HepG2 (cell line): ENCODE data around the gene MLANA. TPM values are rescaled to one million over a fixed set of nuclear protein-coding genes. Genes with fewer than 3 reads are reported as not detected.
A peak's percentile ranks its signal among the peaks of the same experiment; 100 is the strongest.

Experiments used
- ATAC-seq: fragments of 200-7000 bp; cut with Tn5 transposase; 3 replicates; pipeline ENCODE4 v1.9.1; 2020; ENCODE audit warnings: mild to moderate bottlenecking, moderate library complexity
- BruUV-seq: library from RNA; stranded (reverse); fragments of 400-500 nt; replicated peaks from 2 replicates; lab custom pipeline; 2021; lab: Mats Ljungman, UMichigan
- CTCF ChIA-PET: fragments of 300-600 bp; formaldehyde crosslinking; extraction: SDS; loops from one replicate; lab custom pipeline; 2021; ENCODE audit warnings: low total read pairs, inconsistent platforms, low intra/inter-chr PET ratio; lab: Yijun Ruan, JAX
- POLR2A ChIA-PET: fragments of 350-600 bp; sonication (Branson Sonifier 250); formaldehyde crosslinking; loops from one replicate; lab custom pipeline; 2020; ENCODE audit warnings: antibody characterized with exemption, inconsistent platforms; lab: Yijun Ruan, JAX
- DNase-seq: peaks from one replicate; pipeline ENCODE4 v3.0.0-alpha.2; 2015; ENCODE audit warnings: low spot score
- FAIRE-seq: peaks from 3 replicates; lab custom pipeline; 2011; peaks lifted over from hg19 to GRCh38; lab: Jason Lieb, UNC
- H2AFZ ChIP-seq: one replicate; pipeline ENCODE4 v1.6.1; 2011; ENCODE audit warnings: low read length, inconsistent platforms
- H3K27ac ChIP-seq: fragments of 300-600 bp; 3 replicates; pipeline ENCODE4 v1.8.0; 2011; ENCODE audit warnings: mixed run types, mild to moderate bottlenecking, mixed read lengths, low read length, inconsistent platforms; ENCODE audit not compliant: insufficient read depth; ENCODE audit errors: extremely low read length
- H3K27me3 ChIP-seq, 2 experiments: fragments of 200-600 bp in 1 of 2; 2 replicates in 1 of 2; 3 replicates in 1 of 2; pipeline versions ENCODE4 v1.6.0 to v1.8.0; 2011; ENCODE audit warnings: low read length in 2 of 2, mild to moderate bottlenecking in 2 of 2, moderate library complexity in 2 of 2, inconsistent platforms in 1 of 2; ENCODE audit not compliant: insufficient read depth in 2 of 2, control insufficient read depth in 1 of 2
- H3K36me3 ChIP-seq, 2 experiments: fragments of 200-600 bp in 1 of 2; replicated peaks in 1 of 2; 2 replicates in 1 of 2; 3 replicates in 1 of 2; pipeline versions ENCODE4 v1.5.1 to v1.8.0; 2011; ENCODE audit warnings: low read length in 2 of 2, inconsistent platforms in 1 of 2; ENCODE audit not compliant: insufficient read depth in 2 of 2, control insufficient read depth in 1 of 2
- H3K4me1 ChIP-seq: 2 replicates; pipeline ENCODE4 v1.5.1; 2012; ENCODE audit warnings: low read length, inconsistent platforms; ENCODE audit not compliant: insufficient read depth
- H3K4me2 ChIP-seq: 2 replicates; pipeline ENCODE4 v1.6.0; 2011; ENCODE audit warnings: low read depth, low read length, inconsistent platforms
- H3K4me3 ChIP-seq, 3 experiments: fragments of 200-600 bp in 1 of 3; sonication (generic), shearing (Covaris generic) in 1 of 3; replicated peaks in 1 of 3; 2 replicates each; pipeline ENCODE4 v1.5.1; 2011 to 2016; ENCODE audit warnings: low read length in 3 of 3, inconsistent platforms in 2 of 3, low read depth in 2 of 3, mild to moderate bottlenecking in 2 of 3, control low read depth in 1 of 3, mixed read lengths in 1 of 3; ENCODE audit not compliant: insufficient read depth in 1 of 3
- H3K79me2 ChIP-seq: one replicate; pipeline ENCODE4 v1.6.1; 2011; ENCODE audit warnings: low read length, inconsistent platforms; ENCODE audit not compliant: insufficient read depth
- H3K9ac ChIP-seq: 2 replicates; pipeline ENCODE4 v1.6.0; 2011; ENCODE audit warnings: mild to moderate bottlenecking, low read depth, low read length, inconsistent platforms; ENCODE audit not compliant: insufficient read depth
- H3K9me3 ChIP-seq: 2 replicates; pipeline ENCODE4 v1.5.1; 2012; ENCODE audit warnings: mild to moderate bottlenecking, low read length
- H4K20me1 ChIP-seq: 2 replicates; pipeline ENCODE4 v1.6.0; 2011; ENCODE audit warnings: inconsistent platforms, mild to moderate bottlenecking, low read length, moderate library complexity; ENCODE audit not compliant: insufficient read depth
- IKZF1 ChIP-seq: fragments of 450-650 bp; IDR thresholded peaks from 2 replicates; pipeline ENCODE4 v1.7.1; 2016
- STAT5B ChIP-seq: sonication (generic); formaldehyde crosslinking; IDR thresholded peaks from 2 replicates; pipeline ENCODE4 v1.4.0; 2020; ENCODE audit warnings: missing genetic modification reagents
- ZFY ChIP-seq: sonication (generic); formaldehyde crosslinking; IDR thresholded peaks from 2 replicates; pipeline ENCODE4 v1.4.0; 2020; ENCODE audit warnings: missing genetic modification reagents
- ZNF234 ChIP-seq: sonication (generic); formaldehyde crosslinking; conservative IDR thresholded peaks from 2 replicates; pipeline ENCODE4 v1.5.1; 2020; ENCODE audit warnings: mild to moderate bottlenecking, missing genetic modification reagents
- ZNF562 ChIP-seq: sonication (generic); formaldehyde crosslinking; IDR thresholded peaks from 2 replicates; pipeline ENCODE4 v1.8.0; 2022; ENCODE audit warnings: missing genetic modification reagents, borderline replicate concordance
- ZNF720 ChIP-seq: sonication (generic); formaldehyde crosslinking; IDR thresholded peaks from 2 replicates; pipeline ENCODE4 v1.4.0; 2020; ENCODE audit warnings: missing genetic modification reagents
- ZNF780A ChIP-seq: sonication (generic); formaldehyde crosslinking; IDR thresholded peaks from 2 replicates; pipeline ENCODE4 v1.8.0; 2022; ENCODE audit warnings: mild to moderate bottlenecking, missing genetic modification reagents, moderate library complexity
- ZNF841 ChIP-seq: sonication (generic); formaldehyde crosslinking; IDR thresholded peaks from 2 replicates; pipeline ENCODE4 v1.8.1; 2023; ENCODE audit warnings: missing genetic modification reagents, borderline replicate concordance
- ZSCAN29 ChIP-seq: sonication (generic); formaldehyde crosslinking; conservative IDR thresholded peaks from 2 replicates; pipeline ENCODE4 v1.4.0; 2020; ENCODE audit warnings: mild to moderate bottlenecking, missing genetic modification reagents
- WGBS: methylation state at CpG from one replicate; pipeline ENCODE4 v1.1.6; 2017; ENCODE audit warnings: low lambda C conversion rate; 5-methylcytosine and 5-hydroxymethylcytosine counted together
- in situ Hi-C: cut with HindIII; loops from 2 replicates; pipeline ENCODE4 v1.10.0; 2017; ENCODE audit warnings: low pct_unique_long_range_greater_than_20kb; ENCODE audit not compliant: extremely low pct_ligation_motif_present
- intact Hi-C: fragments of 100-400 bp; cut with micrococcal nuclease; formaldehyde crosslinking; loops from one replicate; pipeline ENCODE4 v1.10.0; 2022; ENCODE audit not compliant: unreplicated experiment
- polyA plus RNA-seq, 8 experiments: library from polyadenylated mRNA; depleted of rRNA in 3 of 8; stranded (reverse) in 7 of 8; unstranded in 1 of 8; fragments of >200 nt; fragmentation: Illumina TruSeq in 4 of 8; extraction: Trizol in 4 of 8; gene quantifications; 2 replicates each; pipeline versions ENCODE4 v1.2.1 to v1.2.3, GENCODE V29; 2011 to 2016; ENCODE audit warnings: low read depth in 4 of 8, missing spikeins in 1 of 8, mixed read lengths in 1 of 8; ENCODE audit not compliant: insufficient read depth in 1 of 8
- total RNA-seq, 5 experiments: library from RNA; depleted of rRNA; stranded (reverse); fragments of >200 nt; fragmentation: Illumina TruSeq; extraction: Trizol; gene quantifications; 2 replicates each; pipeline ENCODE4 v1.2.3, GENCODE V29; 2016; ENCODE audit warnings: low read depth in 1 of 5
- TF ChIP-seq, protein P1 (sequence below): sonication (generic); formaldehyde crosslinking; IDR thresholded peaks from 2 replicates; pipeline ENCODE4 v1.8.1; 2023; ENCODE audit warnings: mild to moderate bottlenecking, moderate library complexity, missing genetic modification reagents

The MLANA gene
- total and polyA plus RNA-seq, 2 of the 13 experiments (the other 11 are each of a cell fraction or from before 2014, with no cell fraction given) = 0.11 to 0.18 TPM

- Histone ChIP-seq H3K9ac (no peak overlapping the region), H3K4me1 (peaks cover 43% of the 10 kb centered on the region), H3K27ac (no peak overlapping the region), H4K20me1 (no peaks in the 10 kb centered on the region), H3K79me2 (no peaks in the 10 kb centered on the region), H2AFZ (peak overlapping the region; percentile 72), H3K4me2 (no peak overlapping the region), H3K27me3 (no peaks in the 10 kb centered on the region), H3K36me3 (no peaks in the 10 kb centered on the region), H3K4me3 (no peak overlapping the region), H3K9me3 (no peaks in the 10 kb centered on the region)
- intact Hi-C loops = no loop called here
- CTCF ChIA-PET = no interaction called here
- DNase-seq = no peak
- in situ Hi-C loops = no loop called here
- FAIRE-seq = peak; percentile 8
- 100% methylated on average over 1 of the region's 1 CpG for WGBS
- no peak for TF ChIP-seq ZSCAN29 (CRISPR knock-in tag)
- no peak for TF ChIP-seq STAT5B
- TF ChIP-seq ZNF720 (CRISPR knock-in tag) = no peak
- TF ChIP-seq, protein P1, sequence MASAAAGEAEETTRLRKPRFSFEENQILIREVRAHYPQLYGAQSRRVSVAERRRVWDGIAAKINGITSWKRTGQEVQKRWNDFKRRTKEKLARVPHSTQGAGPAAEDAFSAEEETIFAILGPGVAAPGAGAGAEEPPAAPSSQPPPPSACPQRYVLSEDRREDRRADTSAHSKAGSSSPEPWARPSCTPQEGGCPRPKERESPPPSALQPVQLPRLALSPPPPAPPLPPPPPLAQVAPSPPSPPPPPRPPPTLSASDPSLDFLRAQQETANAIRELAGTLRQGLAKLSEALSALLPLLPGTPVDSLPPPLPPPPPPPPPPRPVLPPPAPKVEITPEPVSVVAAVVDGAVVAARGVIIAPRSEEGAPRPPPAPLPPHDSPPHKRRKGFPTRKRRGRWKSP (CRISPR knock-in tag) = no peak
- TF ChIP-seq ZNF562 (CRISPR knock-in tag) = no peak
- no peak for TF ChIP-seq ZFY (CRISPR knock-in tag)
- TF ChIP-seq IKZF1 = no peak
- no peak for TF ChIP-seq ZNF780A (CRISPR knock-in tag)
- TF ChIP-seq ZNF841 = no peak
- no peak for TF ChIP-seq ZNF234
- no TSS peak for BruUV-seq
- POLR2A ChIA-PET = interaction anchor here (1.5 kb wide), 1 partner anchor 13 kb away, joined by 4 read pairs; the partner anchor contains the start of gene ERMP1
- peak; percentile 11; the same call in 1 of the 3 replicates for ATAC-seq
Measured at GRCh38 chr9:5846096-5846495, 44.6 kb upstream of the MLANA start.
